Measurements from ENCODE around the gene LUZP2.
"Not testable (repeated sequence)": the region's sequence is repeated elsewhere in the genome, so short reads cannot be mapped to it uniquely, and the experiment has no call there.

The LUZP2 gene

GRCh38 chr11:24900960-24901549 lies 404.2 kb downstream of the LUZP2 start:
- no peak for DNase-seq (ENCODE audit: low read depth)

- DNase-seq (ENCODE audit: low read depth): no peak
Measured at GRCh38 chr11:24903555-24903954, 406.7 kb downstream of the LUZP2 start.

- DNase-seq (ENCODE audit: low read depth): no peak
Measured at GRCh38 chr11:24925091-24925490, 428.2 kb downstream of the LUZP2 start.

- no peak for DNase-seq (ENCODE audit: low read depth)
Measured at GRCh38 chr11:24932110-24933000, 435.5 kb downstream of the LUZP2 start.

- no peak for DNase-seq (ENCODE audit: low read depth)
Measured at GRCh38 chr11:24934733-24935439, 438.0 kb downstream of the LUZP2 start.

- no peak for DNase-seq (ENCODE audit: low read depth)
Measured at GRCh38 chr11:24944891-24945290, 448.0 kb downstream of the LUZP2 start.

- DNase-seq (ENCODE audit: low read depth): no peak
Measured at GRCh38 chr11:24949406-24949805, 452.6 kb downstream of the LUZP2 start.

- DNase-seq (ENCODE audit: low read depth): peak; percentile 31
Measured at GRCh38 chr11:24963852-24964251, 467.0 kb downstream of the LUZP2 start.

GRCh38 chr11:24965748-24966147 lies 468.9 kb downstream of the LUZP2 start:
- peak; percentile 10 for DNase-seq (ENCODE audit: low read depth)

- not testable (repeated sequence) for DNase-seq (ENCODE audit: low read depth)
Measured at GRCh38 chr11:24993903-24994302, 497.1 kb downstream of the LUZP2 start.

GRCh38 chr11:24999929-25000328 lies 503.1 kb downstream of the LUZP2 start:
- not testable (repeated sequence) for DNase-seq (ENCODE audit: low read depth)

GRCh38 chr11:25037431-25037830 lies 540.6 kb downstream of the LUZP2 start:
- no peak for DNase-seq (ENCODE audit: low read depth)

GRCh38 chr11:25038131-25038530 lies 541.3 kb downstream of the LUZP2 start:
- no peak for DNase-seq (ENCODE audit: low read depth)

- DNase-seq (ENCODE audit: low read depth): no peak
Measured at GRCh38 chr11:25039165-25039564, 542.3 kb downstream of the LUZP2 start.

- DNase-seq (ENCODE audit: low read depth): no peak
Measured at GRCh38 chr11:25048632-25049031, 551.8 kb downstream of the LUZP2 start.

GRCh38 chr11:25052844-25053243 lies 556.0 kb downstream of the LUZP2 start:
- no peak for DNase-seq (ENCODE audit: low read depth)

GRCh38 chr11:25057861-25058260 lies 561.0 kb downstream of the LUZP2 start:
- DNase-seq (ENCODE audit: low read depth): no peak

GRCh38 chr11:25065746-25066145 lies 568.9 kb downstream of the LUZP2 start:
- peak; percentile 44 for DNase-seq (ENCODE audit: low read depth)

- no peak for DNase-seq (ENCODE audit: low read depth)
Measured at GRCh38 chr11:25066706-25067105, 569.9 kb downstream of the LUZP2 start.

- DNase-seq (ENCODE audit: low read depth): no peak
Measured at GRCh38 chr11:25068451-25068850, 571.6 kb downstream of the LUZP2 start.

GRCh38 chr11:25094085-25094802 lies 597.4 kb downstream of the LUZP2 start:
- DNase-seq (ENCODE audit: low read depth): no peak

GRCh38 chr11:25119416-25119815 lies 622.6 kb downstream of the LUZP2 start:
- no peak for DNase-seq (ENCODE audit: low read depth)
